Activated CD4-positive, alpha-beta memory T cell treated with anti-CD3 and anti-CD28 coated beads for 36 hours (primary cell): ENCODE data around the gene MMP28. TPM values are rescaled to one million over a fixed set of nuclear protein-coding genes. Genes with fewer than 3 reads are reported as not detected.

Experiments used
- CTCF ChIA-PET: fragments of 350-600 bp; sonication (Branson Sonifier 250); formaldehyde crosslinking; loops from one replicate; lab custom pipeline; 2021; ENCODE audit warnings: antibody characterized with exemption, inconsistent platforms; lab: Charles Lee
- POLR2A ChIA-PET: fragments of 350-600 bp; sonication (Branson Sonifier 250); formaldehyde crosslinking; loops from one replicate; lab custom pipeline; 2021; ENCODE audit warnings: antibody characterized with exemption; lab: Charles Lee
- DNase-seq: peaks from one replicate; pipeline ENCODE4 v3.0.0-alpha.2; 2020
- H3K27ac Mint-ChIP-seq: one replicate; pipeline ENCODE4 v1.8.0; 2021; ENCODE audit warnings: mixed read lengths
- H3K27me3 Mint-ChIP-seq: one replicate; pipeline ENCODE4 v1.8.0; 2021; ENCODE audit warnings: mixed read lengths
- H3K36me3 Mint-ChIP-seq: one replicate; pipeline ENCODE4 v1.8.0; 2021; ENCODE audit warnings: mixed read lengths
- H3K4me1 Mint-ChIP-seq: one replicate; pipeline ENCODE4 v1.8.0; 2021; ENCODE audit warnings: low read depth, mixed read lengths
- H3K4me3 Mint-ChIP-seq: one replicate; pipeline ENCODE4 v1.8.0; 2021; ENCODE audit warnings: mild to moderate bottlenecking, mixed read lengths
- H3K9me3 Mint-ChIP-seq: one replicate; pipeline ENCODE4 v1.8.0; 2021; ENCODE audit warnings: mixed read lengths
- intact Hi-C: fragments of 100-400 bp; cut with micrococcal nuclease; formaldehyde crosslinking; loops from one replicate; pipeline ENCODE4 v1.15.1; 2023
- total RNA-seq, 2 experiments: library from RNA; stranded (reverse); gene quantifications; one replicate each; pipeline ENCODE4 v1.2.3, GENCODE V29; 2021

The MMP28 gene
- total RNA-seq, 2 experiments from 2014 or later, result not detected

DNA sequence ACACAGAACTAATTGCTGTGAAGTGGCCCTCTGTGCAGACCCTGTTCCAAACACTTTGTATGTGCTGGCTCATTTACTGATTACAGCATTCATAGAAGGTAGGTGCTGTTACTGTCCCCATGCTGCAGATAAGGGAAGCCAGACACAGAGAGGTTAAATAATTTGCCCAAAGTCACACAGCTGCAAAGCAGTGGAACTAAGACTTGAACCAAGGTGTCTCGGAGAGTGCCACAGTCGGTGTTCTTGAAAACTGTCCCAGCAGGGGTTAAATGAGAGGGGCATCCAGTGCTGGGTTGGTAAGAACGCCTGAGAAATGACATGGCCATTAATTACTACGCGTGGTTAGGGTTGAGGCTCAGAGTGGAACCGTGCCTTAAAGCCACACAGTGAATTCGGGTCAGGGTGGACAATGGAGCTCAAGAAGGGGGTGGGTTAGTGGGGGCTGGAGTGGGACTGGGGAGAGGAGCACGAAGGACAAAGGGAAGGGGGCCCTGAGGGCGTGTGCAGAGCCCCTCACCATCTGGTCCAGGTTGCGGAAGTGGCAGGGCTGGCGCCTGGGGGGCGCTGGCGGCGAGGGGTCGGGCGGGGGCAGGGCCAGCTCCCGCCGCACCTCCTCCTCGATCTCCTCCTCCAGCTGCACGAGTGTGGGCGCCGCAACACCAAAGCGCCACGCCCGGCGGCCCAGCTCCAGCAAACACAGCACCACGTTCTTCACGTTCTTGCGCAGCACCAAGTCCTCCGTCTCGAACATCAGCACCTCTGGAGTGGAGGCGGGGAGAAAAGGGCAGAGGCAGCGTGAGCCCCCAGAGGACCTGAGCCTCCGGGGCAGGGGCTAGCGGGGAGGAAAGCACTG, 45.7 kb downstream of the MMP28 start:
- peaks cover 36% of the 10 kb centered on the region for H3K27me3 Mint-ChIP-seq
- ChIA-PET CTCF (interaction anchor here (0.8 to 8.1 kb wide), 8 partner anchors 10 to 323 kb away, joined by 3 to 131 read pairs (median 4); no protein-coding TSS in a partner anchor), POLR2A (no interaction called here)
- H3K9me3 Mint-ChIP-seq, result no peaks in the 10 kb centered on the region
- no peak overlapping the region for H3K4me3 Mint-ChIP-seq
- no peaks in the 10 kb centered on the region for H3K36me3 Mint-ChIP-seq
- no peak overlapping the region for H3K27ac Mint-ChIP-seq
- intact Hi-C loops, result loop anchor here (10.0 kb wide), 2 partner anchors 55 to 605 kb away; partner anchors contain the start of genes NLE1, TAF15 and UNC45B
- no peak for DNase-seq
- H3K4me1 Mint-ChIP-seq, result peaks cover 5% of the 10 kb centered on the region

- Mint-ChIP-seq H3K27ac (no peak overlapping the region), H3K4me3 (no peak overlapping the region), H3K27me3 (peaks cover 39% of the 10 kb centered on the region), H3K9me3 (no peaks in the 10 kb centered on the region), H3K36me3 (no peaks in the 10 kb centered on the region), H3K4me1 (peaks cover 5% of the 10 kb centered on the region)
- intact Hi-C loops, result loop anchor here (1.0 to 10.0 kb wide), 3 partner anchors 56 to 604 kb away; partner anchors contain the start of genes NLE1, TAF15 and UNC45B
- ChIA-PET POLR2A (no interaction called here), CTCF (interaction anchor here (1.0 to 8.1 kb wide), 6 partner anchors 9 to 141 kb away, joined by 3 to 131 read pairs (median 8); no protein-coding TSS in a partner anchor)
- DNase-seq, result no peak
These were observed 46.5 kb downstream of the MMP28 start for GRCh38 chr17:35748979-35749378.

- intact Hi-C loops, result loop anchor here (1.0 to 10.0 kb wide), 3 partner anchors 56 to 604 kb away; partner anchors contain the start of genes NLE1, TAF15 and UNC45B
- Mint-ChIP-seq H3K4me1 (peaks cover 5% of the 10 kb centered on the region), H3K27me3 (peaks cover 40% of the 10 kb centered on the region), H3K4me3 (no peak overlapping the region), H3K9me3 (no peaks in the 10 kb centered on the region), H3K36me3 (no peaks in the 10 kb centered on the region), H3K27ac (no peak overlapping the region)
- ChIA-PET CTCF (interaction anchor here (0.7 to 8.1 kb wide), 9 partner anchors 16 to 630 kb away, joined by 3 to 131 read pairs (median 6); partner anchors contain the start of gene TAF15), POLR2A (no interaction called here)
- no peak for DNase-seq
These were observed 47.0 kb downstream of the MMP28 start for GRCh38 chr17:35748341-35748841.

DNA sequence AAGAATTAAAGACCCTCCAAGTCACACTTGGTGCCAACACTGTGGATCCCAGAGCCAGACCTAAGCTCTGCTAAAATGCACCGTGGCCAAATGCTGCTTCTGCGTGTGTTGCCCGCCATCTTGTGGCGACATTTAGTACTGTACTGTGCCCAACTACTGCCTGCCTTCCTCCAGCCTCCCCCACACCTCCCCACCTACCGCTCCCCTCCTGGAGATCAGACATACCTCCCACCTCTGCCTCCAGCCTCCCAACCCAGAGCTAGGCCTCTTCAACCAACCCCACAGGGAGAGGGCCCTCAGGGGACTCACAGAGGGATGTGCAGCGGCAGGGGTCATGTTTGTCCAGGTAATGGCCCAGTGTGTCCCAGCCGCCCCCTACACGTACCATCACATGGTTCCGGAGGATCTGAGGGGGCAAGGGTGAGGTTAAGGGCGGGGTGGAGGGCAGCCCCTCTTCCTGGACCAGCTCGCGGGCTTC, 47.9 kb downstream of the MMP28 start:
- DNase-seq, result peak; percentile 86
- H3K27me3 Mint-ChIP-seq, result peaks cover 38% of the 10 kb centered on the region
- no peaks in the 10 kb centered on the region for H3K9me3 Mint-ChIP-seq
- H3K4me1 Mint-ChIP-seq, result peaks cover 5% of the 10 kb centered on the region
- H3K27ac Mint-ChIP-seq, result no peak overlapping the region
- no peak overlapping the region for H3K4me3 Mint-ChIP-seq
- no peaks in the 10 kb centered on the region for H3K36me3 Mint-ChIP-seq
- ChIA-PET CTCF (interaction anchor here (0.6 to 8.1 kb wide), 59 partner anchors 8 to 1329 kb away, joined by 3 to 131 read pairs (median 4); partner anchors contain the start of genes NLE1, RASL10B and TAF15), POLR2A (no interaction called here)
- intact Hi-C loops, result loop anchor here (1.0 to 10.0 kb wide), 5 partner anchors 57 to 603 kb away; partner anchors contain the start of genes NLE1, TAF15 and UNC45B

DNA sequence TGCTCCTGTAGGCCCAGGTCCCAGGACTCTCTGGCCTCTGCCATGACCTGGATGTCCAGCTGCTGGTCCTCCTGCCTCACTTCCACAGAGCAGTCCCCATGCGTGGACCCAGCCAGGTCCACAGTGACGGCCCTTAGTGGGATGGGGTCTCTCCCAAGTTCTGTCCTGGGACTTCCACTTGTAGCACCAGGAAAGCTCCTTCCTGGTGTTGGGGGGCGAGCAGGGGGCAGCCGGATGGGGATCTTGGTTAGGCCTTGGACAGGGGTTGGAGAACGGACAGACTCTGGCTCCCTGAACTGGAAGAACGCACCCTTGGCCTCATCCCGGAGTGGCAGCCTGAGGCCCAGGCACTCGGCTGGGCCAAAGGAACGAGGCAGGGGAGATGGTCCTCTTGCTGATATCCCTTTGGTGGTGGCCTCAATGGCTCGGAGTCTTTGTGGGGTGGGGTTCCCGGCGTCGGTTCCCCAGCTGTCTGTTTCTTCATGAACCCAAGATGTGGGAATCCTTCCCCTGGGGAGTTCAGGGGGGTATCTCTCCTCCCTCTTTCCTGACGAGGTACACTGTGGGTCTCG, 49.6 kb downstream of the MMP28 start:
- Mint-ChIP-seq H3K27ac (no peak overlapping the region), H3K9me3 (no peaks in the 10 kb centered on the region), H3K36me3 (no peaks in the 10 kb centered on the region), H3K4me3 (no peak overlapping the region), H3K27me3 (peaks cover 43% of the 10 kb centered on the region), H3K4me1 (peaks cover 10% of the 10 kb centered on the region)
- ChIA-PET POLR2A (no interaction called here), CTCF (interaction anchor here (1.4 to 8.1 kb wide), 4 partner anchors 18 to 549 kb away, joined by 5 to 131 read pairs (median 8); no protein-coding TSS in a partner anchor)
- no peak for DNase-seq
- intact Hi-C loops, result loop anchor here (2.0 to 10.0 kb wide), 3 partner anchors 59 to 601 kb away; partner anchors contain the start of genes NLE1, TAF15 and UNC45B

GRCh38 chr17:35745246-35745645, 50.2 kb downstream of the MMP28 start:
- CTCF ChIA-PET, result interaction anchor here (1.1 to 8.1 kb wide), 3 partner anchors 19 to 133 kb away, joined by 4 to 131 read pairs (median 8); no protein-coding TSS in a partner anchor
- Mint-ChIP-seq H3K27me3 (peaks cover 41% of the 10 kb centered on the region), H3K36me3 (no peaks in the 10 kb centered on the region), H3K9me3 (no peaks in the 10 kb centered on the region), H3K27ac (no peak overlapping the region), H3K4me1 (peaks cover 8% of the 10 kb centered on the region), H3K4me3 (no peak overlapping the region)
- POLR2A ChIA-PET, result no interaction called here
- no peak for DNase-seq
- intact Hi-C loops, result loop anchor here (10.0 kb wide), 2 partner anchors 60 to 600 kb away; partner anchors contain the start of genes NLE1, TAF15 and UNC45B

GRCh38 chr17:35744830-35745229, 50.6 kb downstream of the MMP28 start:
- peaks cover 42% of the 10 kb centered on the region for H3K27me3 Mint-ChIP-seq
- CTCF ChIA-PET, result interaction anchor here (1.1 to 8.1 kb wide), 3 partner anchors 19 to 132 kb away, joined by 4 to 131 read pairs (median 8); no protein-coding TSS in a partner anchor
- no peak overlapping the region for H3K4me3 Mint-ChIP-seq
- H3K4me1 Mint-ChIP-seq, result peaks cover 5% of the 10 kb centered on the region
- no peak overlapping the region for H3K27ac Mint-ChIP-seq
- no peaks in the 10 kb centered on the region for H3K9me3 Mint-ChIP-seq
- no peaks in the 10 kb centered on the region for H3K36me3 Mint-ChIP-seq
- POLR2A ChIA-PET, result no interaction called here
- no peak for DNase-seq
- intact Hi-C loops, result loop anchor here (10.0 kb wide), 2 partner anchors 60 to 600 kb away; partner anchors contain the start of genes NLE1, TAF15 and UNC45B

- Mint-ChIP-seq H3K27me3 (peaks cover 34% of the 10 kb centered on the region), H3K36me3 (no peaks in the 10 kb centered on the region), H3K4me3 (no peak overlapping the region), H3K27ac (no peak overlapping the region), H3K9me3 (no peaks in the 10 kb centered on the region), H3K4me1 (peaks cover 5% of the 10 kb centered on the region)
- ChIA-PET POLR2A (interaction anchor here (0.6 to 0.9 kb wide), 2 partner anchors 16 to 318 kb away, joined by 3 read pairs; no protein-coding TSS in a partner anchor), CTCF (interaction anchor here (0.6 to 8.1 kb wide), 4 partner anchors 20 to 143 kb away, joined by 3 to 131 read pairs (median 6); partner anchors contain the start of gene TAF15)
- intact Hi-C loops, result loop anchor here (10.0 kb wide), 2 partner anchors 61 to 599 kb away; partner anchors contain the start of genes NLE1, TAF15 and UNC45B
- DNase-seq, result peak; percentile 39
These were observed 51.7 kb downstream of the MMP28 start for GRCh38 chr17:35743626-35744328.

- ChIA-PET POLR2A (interaction anchor here (0.6 kb wide), 1 partner anchor 319 kb away, joined by 3 read pairs; no protein-coding TSS in a partner anchor), CTCF (interaction anchor here (1.3 to 8.1 kb wide), 2 partner anchors 66 to 130 kb away, joined by 3 to 131 read pairs; partner anchors contain the start of gene TAF15)
- Mint-ChIP-seq H3K27me3 (peaks cover 31% of the 10 kb centered on the region), H3K4me1 (peaks cover 5% of the 10 kb centered on the region), H3K9me3 (no peaks in the 10 kb centered on the region), H3K27ac (no peak overlapping the region), H3K36me3 (no peaks in the 10 kb centered on the region), H3K4me3 (no peak overlapping the region)
- DNase-seq, result no peak
- intact Hi-C loops, result loop anchor here (10.0 kb wide), 2 partner anchors 62 to 598 kb away; partner anchors contain the start of genes NLE1, TAF15 and UNC45B
These were observed 52.5 kb downstream of the MMP28 start for GRCh38 chr17:35742896-35743477.

DNA sequence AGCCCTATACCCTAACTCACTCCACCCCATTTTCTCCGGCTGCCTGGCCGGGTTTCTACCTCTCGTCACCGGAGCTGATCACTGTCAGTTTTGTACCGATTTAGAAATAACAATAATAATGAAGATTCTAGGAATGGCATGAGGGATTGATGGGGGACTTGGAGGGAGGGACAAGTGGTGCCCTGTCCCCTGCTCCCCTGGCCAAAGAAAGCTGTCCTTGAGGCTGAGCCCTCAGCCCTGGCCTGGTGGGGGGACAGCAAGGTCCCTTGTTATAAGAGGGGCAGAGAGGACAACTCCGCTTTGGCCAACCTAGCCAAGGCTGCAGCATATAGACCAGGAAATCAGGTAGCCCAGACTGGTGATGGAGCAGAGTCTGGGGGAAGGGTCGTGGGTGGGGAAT, 52.9 kb downstream of the MMP28 start:
- CTCF ChIA-PET, result no interaction called here
- H3K36me3 Mint-ChIP-seq, result no peaks in the 10 kb centered on the region

More for the DNA sequence above, 52.9 kb downstream of the MMP28 start:
- Mint-ChIP-seq H3K27me3 (peaks cover 31% of the 10 kb centered on the region), H3K9me3 (no peaks in the 10 kb centered on the region), H3K27ac (no peak overlapping the region), H3K4me1 (peaks cover 5% of the 10 kb centered on the region), H3K4me3 (no peak overlapping the region)
- intact Hi-C loops, result loop anchor here (10.0 kb wide), 2 partner anchors 62 to 598 kb away; partner anchors contain the start of genes NLE1, TAF15 and UNC45B
- POLR2A ChIA-PET, result interaction anchor here (0.5 kb wide), 1 partner anchor 546 kb away, joined by 3 read pairs; no protein-coding TSS in a partner anchor
- no peak for DNase-seq
